Peyer's patch (tissue), 4 donors: ENCODE results near the gene CIART. TPM values are rescaled to one million over a fixed set of nuclear protein-coding genes. Genes with fewer than 3 reads are reported as not detected.
A peak's percentile ranks its signal among the peaks of the same experiment; 100 is the strongest.
"Not testable (repeated sequence)": the region's sequence is repeated elsewhere in the genome, so short reads cannot be mapped to it uniquely, and the experiment has no call there.

Experiments used
- DNase-seq, 3 donors: peaks; one replicate each; pipeline ENCODE4 v3.0.0-alpha.2; 2017 to 2019
- H3K27ac ChIP-seq, 4 donors: fragments of 200-600 bp; sonication (generic); one replicate each; pipeline ENCODE4 v1.5.1; 2016 to 2019
- H3K27me3 ChIP-seq, 2 donors: fragments of 200-600 bp; sonication (generic); one replicate each; pipeline ENCODE4 v1.5.1; 2019
- H3K36me3 ChIP-seq, 3 donors: fragments of 200-600 bp; sonication (generic); one replicate each; pipeline ENCODE4 v1.5.1; 2016 to 2019
- H3K4me1 ChIP-seq, 4 donors: fragments of 200-600 bp; sonication (generic); one replicate each; pipeline ENCODE4 v1.5.1; 2016 to 2019
- H3K4me3 ChIP-seq, 4 donors: fragments of 200-600 bp; sonication (generic); 1 replicate in 3 of 4; 2 replicates in 1 of 4; pipeline ENCODE4 v1.5.1; 2016 to 2019; ENCODE audit warnings: mild to moderate bottlenecking in 1 of 4
- H3K9me3 ChIP-seq, 4 donors: fragments of 200-600 bp; sonication (generic); one replicate each; pipeline ENCODE4 v1.5.1; 2016 to 2019; ENCODE audit warnings: mild to moderate bottlenecking in 1 of 4
- POLR2A ChIP-seq, 2 donors: fragments of 450-650 bp; IDR thresholded peaks; one replicate each; pipeline ENCODE4 v1.5.1; 2017; ENCODE audit warnings: antibody characterized with exemption in 2 of 2, mild to moderate bottlenecking in 2 of 2, moderate library complexity in 2 of 2
- total RNA-seq, 4 donors: library from RNA; depleted of rRNA; stranded (reverse); fragments of >200 nt; gene quantifications; one replicate each; pipeline ENCODE4 v1.1.0, GENCODE V29; 2016
- TF ChIP-seq, protein P1 (sequence below), 6 experiments: fragments of 450-650 bp in 4 of 6; fragments of 200-600 bp in 2 of 6; sonication (generic) in 1 of 6; IDR thresholded peaks; one replicate each; pipeline ENCODE4 v1.5.1; 2017 to 2019; ENCODE audit warnings: antibody characterized with exemption in 6 of 6, mild to moderate bottlenecking in 3 of 6, moderate library complexity in 1 of 6

CIART gene
- total RNA-seq, 4 donors from 2014 or later = 1.7 to 5.7 (median 5.1) TPM

DNA sequence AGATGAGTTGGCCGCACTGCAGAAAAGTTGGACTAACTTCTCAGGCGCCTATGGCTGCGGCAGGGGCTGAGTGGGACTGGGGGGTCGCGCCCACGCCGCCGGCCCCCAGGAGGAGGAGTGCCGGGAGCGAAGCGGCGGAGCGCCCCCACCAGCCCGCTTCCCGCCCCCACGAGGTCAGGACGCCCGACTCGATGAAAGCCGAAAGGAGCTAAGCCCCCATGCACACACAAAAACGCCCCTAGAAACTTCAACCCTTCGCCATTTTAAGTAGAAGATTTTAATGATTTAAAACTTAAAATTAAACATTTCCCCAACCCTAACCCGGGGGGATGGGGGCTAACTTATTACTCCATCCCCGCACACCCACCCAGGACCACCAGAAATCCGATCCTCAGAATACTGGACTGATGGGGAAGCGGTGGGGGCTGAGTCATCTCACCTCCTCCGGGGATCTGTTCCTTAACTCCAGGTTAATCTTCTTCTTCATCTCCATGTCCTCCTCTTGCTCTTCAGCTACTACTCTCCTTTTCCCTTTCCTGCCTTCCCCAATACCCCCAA is 47.0 kb upstream of the CIART start:
- DNase-seq = peak in 2 of 3 donors; percentile 37 to 61
- TF ChIP-seq, protein P1, sequence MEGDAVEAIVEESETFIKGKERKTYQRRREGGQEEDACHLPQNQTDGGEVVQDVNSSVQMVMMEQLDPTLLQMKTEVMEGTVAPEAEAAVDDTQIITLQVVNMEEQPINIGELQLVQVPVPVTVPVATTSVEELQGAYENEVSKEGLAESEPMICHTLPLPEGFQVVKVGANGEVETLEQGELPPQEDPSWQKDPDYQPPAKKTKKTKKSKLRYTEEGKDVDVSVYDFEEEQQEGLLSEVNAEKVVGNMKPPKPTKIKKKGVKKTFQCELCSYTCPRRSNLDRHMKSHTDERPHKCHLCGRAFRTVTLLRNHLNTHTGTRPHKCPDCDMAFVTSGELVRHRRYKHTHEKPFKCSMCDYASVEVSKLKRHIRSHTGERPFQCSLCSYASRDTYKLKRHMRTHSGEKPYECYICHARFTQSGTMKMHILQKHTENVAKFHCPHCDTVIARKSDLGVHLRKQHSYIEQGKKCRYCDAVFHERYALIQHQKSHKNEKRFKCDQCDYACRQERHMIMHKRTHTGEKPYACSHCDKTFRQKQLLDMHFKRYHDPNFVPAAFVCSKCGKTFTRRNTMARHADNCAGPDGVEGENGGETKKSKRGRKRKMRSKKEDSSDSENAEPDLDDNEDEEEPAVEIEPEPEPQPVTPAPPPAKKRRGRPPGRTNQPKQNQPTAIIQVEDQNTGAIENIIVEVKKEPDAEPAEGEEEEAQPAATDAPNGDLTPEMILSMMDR (IDR thresholded peaks at IDR 0.05) = no peak
- no peak for TF ChIP-seq POLR2A (IDR thresholded peaks at IDR 0.05)

GRCh38 chr1:150235852-150236613 is 46.3 kb upstream of the CIART start, which contains the start of gene ANP32E:
TSS of gene ANP32E (minus strand) at chr1:150236112. CDS start at chr1:150235786, 326 bp downstream.
- H3K27me3 ChIP-seq = no peaks in the 10 kb centered on the region

More for the DNA sequence above, 47.0 kb upstream of the CIART start:
- Histone ChIP-seq H3K9me3 (no peaks in the 10 kb centered on the region), H3K27ac (peak overlapping the region; percentile 89 to 97 (median 94)), H3K4me3 (peak overlapping the region; percentile 68 to 86 (median 74)), H3K36me3 (no peaks in the 10 kb centered on the region), H3K4me1 (peaks cover 0 to 12% (median 0%) of the 10 kb centered on the region in 4 donors), H3K27me3 (no peaks in the 10 kb centered on the region)

GRCh38 chr1:150236614-150237100 is 45.7 kb upstream of the CIART start:
- Histone ChIP-seq H3K4me1 (peaks cover 0 to 12% (median 0%) of the 10 kb centered on the region in 4 donors), H3K27me3 (no peaks in the 10 kb centered on the region), H3K9me3 (no peaks in the 10 kb centered on the region), H3K27ac (peak overlapping the region in 3 of 4 donors; percentile 12 to 97 (median 30)), H3K4me3 (peak overlapping the region; percentile 68 to 86 (median 74)), H3K36me3 (no peaks in the 10 kb centered on the region)
- TF ChIP-seq, protein P1 (IDR thresholded peaks at IDR 0.05) = no peak
- no peak for TF ChIP-seq POLR2A (IDR thresholded peaks at IDR 0.05)
- peak in 1 of 3 donors; percentile 25 for DNase-seq

More at GRCh38 chr1:150235852-150236613, 46.3 kb upstream of the CIART start, which contains the start of gene ANP32E:
- Histone ChIP-seq H3K36me3 (no peaks in the 10 kb centered on the region), H3K4me1 (peaks cover 0 to 12% (median 0%) of the 10 kb centered on the region in 4 donors), H3K4me3 (peak within 1 kb of the TSS; percentile 68 to 86 (median 74)), H3K27ac (peak within 1 kb of the TSS; percentile 89 to 97 (median 94)), H3K9me3 (no peaks in the 10 kb centered on the region)
- TF ChIP-seq POLR2A (IDR thresholded peaks at IDR 0.05) = peak; percentile 32 to 81
- TF ChIP-seq, protein P1 (IDR thresholded peaks at IDR 0.05) = peak in 3 of 6 experiments; percentile 32 to 43 (median 37)
- DNase-seq = peak; percentile 94 to 98 (median 95)

DNA sequence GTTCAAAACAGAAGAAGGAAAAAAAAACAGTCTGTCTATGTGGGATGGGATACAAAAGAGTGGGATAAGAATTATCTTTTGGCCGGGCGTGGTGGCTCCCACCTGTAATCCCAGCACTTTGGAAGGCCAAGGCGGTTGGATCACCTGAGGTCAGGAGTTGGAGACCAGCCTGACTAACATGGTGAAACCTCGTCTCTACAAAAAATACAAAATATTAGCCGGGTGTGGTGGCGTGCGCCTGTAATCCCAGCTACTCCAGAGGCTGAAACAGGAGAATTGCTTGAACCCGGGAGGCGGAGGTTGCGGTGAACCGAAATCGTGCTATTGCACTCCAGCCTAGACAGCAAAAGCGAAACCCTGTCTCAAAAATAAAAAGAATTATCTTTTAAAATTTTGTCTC is 45.2 kb upstream of the CIART start:
- not testable (repeated sequence) for H3K27ac ChIP-seq, H3K36me3 ChIP-seq, H3K4me3 ChIP-seq, H3K27me3 ChIP-seq, H3K9me3 ChIP-seq
- H3K4me1 ChIP-seq = peaks cover 0 to 12% (median 0%) of the 10 kb centered on the region in 4 donors
- peak in 1 of 3 donors; percentile 38 for DNase-seq

GRCh38 chr1:150237746-150238145 is 44.6 kb upstream of the CIART start:
- no peak overlapping the region for H3K4me3 ChIP-seq
- TF ChIP-seq, protein P1 (IDR thresholded peaks at IDR 0.05) = no peak
- no peaks in the 10 kb centered on the region for H3K36me3 ChIP-seq
- peak in 1 of 3 donors; percentile 46 for DNase-seq
- H3K27me3 ChIP-seq = no peaks in the 10 kb centered on the region
- H3K9me3 ChIP-seq = no peaks in the 10 kb centered on the region
- H3K27ac ChIP-seq = no peak overlapping the region
- peaks cover 0 to 12% (median 0%) of the 10 kb centered on the region in 4 donors for H3K4me1 ChIP-seq

GRCh38 chr1:150243003-150243402 is 39.4 kb upstream of the CIART start:
- no peak overlapping the region for H3K4me3 ChIP-seq
- H3K4me1 ChIP-seq = no peaks in the 10 kb centered on the region
- H3K27ac ChIP-seq = no peak overlapping the region
- no peak for TF ChIP-seq POLR2A (IDR thresholded peaks at IDR 0.05)
- TF ChIP-seq, protein P1 (IDR thresholded peaks at IDR 0.05) = no peak
- no peaks in the 10 kb centered on the region for H3K9me3 ChIP-seq
- DNase-seq = no peak
- H3K36me3 ChIP-seq = no peaks in the 10 kb centered on the region
- H3K27me3 ChIP-seq = no peaks in the 10 kb centered on the region
